B cell (primary cell): ENCODE data around the gene MED12L.

Source experiments
- CTCF ChIP-seq: fragments of 200-600 bp; IDR thresholded peaks from one replicate; pipeline ENCODE4 v1.8.0; 2022; ENCODE audit warnings: antibody characterized with exemption, mild to moderate bottlenecking
- EZH2 ChIP-seq: IDR thresholded peaks from 2 replicates; pipeline ENCODE4 v1.6.1; 2012; ENCODE audit warnings: borderline replicate concordance, low read depth, mild to moderate bottlenecking, moderate library complexity, low read length; ENCODE audit not compliant: insufficient read depth, poor library complexity, severe bottlenecking

- TF ChIP-seq CTCF (no peak), EZH2 (no peak)
Observed at GRCh38 chr3:151460228-151460627, 374.8 kb downstream of the MED12L start.
